HepG2 (cell line): ENCODE measurements around the gene BPHL. TPM values are rescaled to one million over a fixed set of nuclear protein-coding genes. Genes with fewer than 3 reads are reported as not detected.

ENCODE experiments used
- HNF4A ChIP-seq: sonication (generic); formaldehyde crosslinking; IDR thresholded peaks from 2 replicates; pipeline ENCODE4 v1.4.0; 2020; ENCODE audit warnings: missing genetic modification reagents
- IKZF5 ChIP-seq: IDR thresholded peaks from 2 replicates; pipeline ENCODE4 v1.6.1; 2018; ENCODE audit warnings: missing genetic modification reagents, mild to moderate bottlenecking, missing compliant biosample characterization
- KDM3A ChIP-seq: IDR thresholded peaks from 2 replicates; pipeline ENCODE4 v1.6.1; 2018; ENCODE audit warnings: low read depth, missing compliant biosample characterization
- KIAA2018 ChIP-seq: sonication (generic); formaldehyde crosslinking; IDR thresholded peaks from 2 replicates; pipeline ENCODE4 v1.5.0; 2020; ENCODE audit warnings: mild to moderate bottlenecking, missing genetic modification reagents, borderline replicate concordance
- MAZ ChIP-seq, 2 experiments: sonication (generic) in 1 of 2; formaldehyde crosslinking in 1 of 2; IDR thresholded peaks; 2 replicates each; pipeline versions ENCODE4 v1.5.0 to v1.6.1; 2012 to 2020; ENCODE audit warnings: low read depth in 2 of 2, mild to moderate bottlenecking in 2 of 2, borderline replicate concordance in 1 of 2, improper control_type of control experiment in 1 of 2, low read length in 1 of 2, missing genetic modification reagents in 1 of 2, moderate library complexity in 1 of 2
- PCBP1 ChIP-seq: fragments of 200-400 bp; formaldehyde crosslinking; IDR thresholded peaks from 2 replicates; pipeline ENCODE4 v1.6.1; 2017; ENCODE audit warnings: mild to moderate bottlenecking, low read depth, low read length, borderline replicate concordance
- PHB2 ChIP-seq: fragments of 450-650 bp; IDR thresholded peaks from 2 replicates; pipeline ENCODE4 v1.6.1; 2018; ENCODE audit not compliant: partially characterized antibody
- POLR2G ChIP-seq: fragments of 200-400 bp; formaldehyde crosslinking; IDR thresholded peaks from 2 replicates; pipeline ENCODE4 v1.6.1; 2018; ENCODE audit warnings: mild to moderate bottlenecking, low read depth, low read length, moderate library complexity
- ZBTB38 ChIP-seq: sonication (generic); formaldehyde crosslinking; IDR thresholded peaks from 2 replicates; pipeline ENCODE4 v1.5.1; 2020; ENCODE audit warnings: mild to moderate bottlenecking, missing genetic modification reagents
- ZFP82 ChIP-seq: sonication (generic); formaldehyde crosslinking; IDR thresholded peaks from 2 replicates; pipeline ENCODE4 v1.5.1; 2020; ENCODE audit warnings: mild to moderate bottlenecking, missing genetic modification reagents, borderline replicate concordance
- ZNF18 ChIP-seq: sonication (generic); formaldehyde crosslinking; IDR thresholded peaks from 2 replicates; pipeline ENCODE4 v1.8.0; 2022; ENCODE audit warnings: mild to moderate bottlenecking, missing genetic modification reagents; ENCODE audit not compliant: insufficient replicate concordance
- ZNF234 ChIP-seq: sonication (generic); formaldehyde crosslinking; conservative IDR thresholded peaks from 2 replicates; pipeline ENCODE4 v1.5.1; 2020; ENCODE audit warnings: mild to moderate bottlenecking, missing genetic modification reagents
- ZNF30 ChIP-seq: sonication (generic); formaldehyde crosslinking; IDR thresholded peaks from 2 replicates; pipeline ENCODE4 v1.5.0; 2020; ENCODE audit warnings: mild to moderate bottlenecking, missing genetic modification reagents
- ZNF576 ChIP-seq: sonication (generic); formaldehyde crosslinking; IDR thresholded peaks from 2 replicates; pipeline ENCODE4 v1.4.0; 2020; ENCODE audit warnings: mild to moderate bottlenecking, missing genetic modification reagents
- ZNF766 ChIP-seq: sonication (generic); formaldehyde crosslinking; IDR thresholded peaks from 2 replicates; pipeline ENCODE4 v1.5.0; 2020; ENCODE audit warnings: missing genetic modification reagents, borderline replicate concordance
- ZSCAN25 ChIP-seq: sonication (generic); formaldehyde crosslinking; IDR thresholded peaks from 2 replicates; pipeline ENCODE4 v1.8.0; 2022; ENCODE audit warnings: mild to moderate bottlenecking, missing genetic modification reagents
- ZSCAN31 ChIP-seq: sonication (generic); formaldehyde crosslinking; IDR thresholded peaks from 2 replicates; pipeline ENCODE4 v1.5.0; 2020; ENCODE audit warnings: low read depth, mild to moderate bottlenecking, missing genetic modification reagents
- polyA plus RNA-seq, 8 experiments: library from polyadenylated mRNA; depleted of rRNA in 3 of 8; stranded (reverse) in 7 of 8; unstranded in 1 of 8; fragments of >200 nt; fragmentation: Illumina TruSeq in 4 of 8; extraction: Trizol in 4 of 8; gene quantifications; 2 replicates each; pipeline versions ENCODE4 v1.2.1 to v1.2.3, GENCODE V29; 2011 to 2016; ENCODE audit warnings: low read depth in 4 of 8, missing spikeins in 1 of 8, mixed read lengths in 1 of 8; ENCODE audit not compliant: insufficient read depth in 1 of 8
- total RNA-seq, 5 experiments: library from RNA; depleted of rRNA; stranded (reverse); fragments of >200 nt; fragmentation: Illumina TruSeq; extraction: Trizol; gene quantifications; 2 replicates each; pipeline ENCODE4 v1.2.3, GENCODE V29; 2016; ENCODE audit warnings: low read depth in 1 of 5

Gene BPHL
- total and polyA plus RNA-seq, 2 of the 13 experiments (the other 11 are each of a cell fraction or from before 2014, with no cell fraction given), result 37.8 to 39.5 TPM

GRCh38 chr6:3139090-3139903, 20.8 kb downstream of the BPHL start (continued):
- TF ChIP-seq ZNF18 (CRISPR knock-in tag) (peak; percentile 98), KDM3A (CRISPR knock-in tag) (peak; percentile 80; the same call in 1 of the 2 replicates), PHB2 (no peak), ZBTB38 (CRISPR knock-in tag) (peak; percentile 82), HNF4A (CRISPR knock-in tag) (peak; percentile 87), PCBP1 (no peak), ZSCAN31 (CRISPR knock-in tag) (0 out of 2 replicates have a peak, but pooled peaks have one; percentile 46), MAZ (IDR thresholded peaks at IDR 0.05; ENCODE audit: borderline replicate concordance, low read depth, low read length) (0 out of 2 replicates have a peak, but pooled peaks have one; percentile 32), MAZ (CRISPR knock-in tag; IDR thresholded peaks at IDR 0.05; ENCODE audit: low read depth) (no peak), ZNF766 (CRISPR knock-in tag) (0 out of 2 replicates have a peak, but pooled peaks have one; percentile 31), ZNF234 (CRISPR knock-in tag) (no peak), KIAA2018 (no peak), POLR2G (peak; percentile 56; the same call in 1 of the 2 replicates), IKZF5 (CRISPR knock-in tag) (peak; percentile 95), ZFP82 (CRISPR knock-in tag) (no peak), ZSCAN25 (CRISPR knock-in tag) (no peak), ZNF30 (no peak), ZNF576 (CRISPR knock-in tag) (no peak)
